ENCODE data around the gene CARS2.

Gene CARS2

GRCh38 chr13:110646442-110647364, 59.2 kb downstream of the CARS2 start:
- DNase-seq (ENCODE audit: low spot score) = no peak
- no peak for TF ChIP-seq CTCF (IDR thresholded peaks at IDR 0.05)
- H3K4me3 ChIP-seq = no peak overlapping the region
- H3K27ac ChIP-seq = no peak overlapping the region

- H3K27ac ChIP-seq = peak overlapping the region in 1 of 2 donors; percentile 26
- TF ChIP-seq CTCF (IDR thresholded peaks at IDR 0.05) = no peak
- no peak for DNase-seq (ENCODE audit: low spot score)
- no peak overlapping the region for H3K4me3 ChIP-seq
Measured at GRCh38 chr13:110645750-110646149, 60.2 kb downstream of the CARS2 start.

- DNase-seq (ENCODE audit: low spot score) = no peak
- H3K4me3 ChIP-seq = peak overlapping the region; percentile 22
- peak; percentile 16 for TF ChIP-seq CTCF (IDR thresholded peaks at IDR 0.05)
- H3K27ac ChIP-seq = peak overlapping the region in 1 of 2 donors; percentile 26
Measured at GRCh38 chr13:110644892-110645521, 60.9 kb downstream of the CARS2 start.

- no peak overlapping the region for H3K4me3 ChIP-seq
- no peak for DNase-seq (ENCODE audit: low spot score)
- no peak overlapping the region for H3K27ac ChIP-seq
- no peak for TF ChIP-seq CTCF (IDR thresholded peaks at IDR 0.05)
Measured at GRCh38 chr13:110643768-110644421, 62.0 kb downstream of the CARS2 start.

- no peak for TF ChIP-seq CTCF (IDR thresholded peaks at IDR 0.05)
- no peak for DNase-seq (ENCODE audit: low spot score)
- H3K4me3 ChIP-seq = no peak overlapping the region
- H3K27ac ChIP-seq = no peak overlapping the region
Measured at GRCh38 chr13:110643324-110643723, 62.6 kb downstream of the CARS2 start.

GRCh38 chr13:110642291-110642981, 63.5 kb downstream of the CARS2 start:
- Histone ChIP-seq H3K27ac (no peak overlapping the region), H3K4me3 (no peak overlapping the region)
- no peak for TF ChIP-seq CTCF (IDR thresholded peaks at IDR 0.05)
- DNase-seq (ENCODE audit: low spot score) = no peak

Measured in coronary artery (tissue), 2 donors.